NCI-H345 treated with DMSO at 0.1 percent for 48 hours (cell line): ENCODE results near the gene TFAP2A.

ENCODE experiments used
- DNase-seq: peaks from one replicate; lab custom pipeline; 2025; ENCODE audit not compliant: unreplicated experiment; lab: John Stamatoyannopoulos, UW

The TFAP2A gene

DNA sequence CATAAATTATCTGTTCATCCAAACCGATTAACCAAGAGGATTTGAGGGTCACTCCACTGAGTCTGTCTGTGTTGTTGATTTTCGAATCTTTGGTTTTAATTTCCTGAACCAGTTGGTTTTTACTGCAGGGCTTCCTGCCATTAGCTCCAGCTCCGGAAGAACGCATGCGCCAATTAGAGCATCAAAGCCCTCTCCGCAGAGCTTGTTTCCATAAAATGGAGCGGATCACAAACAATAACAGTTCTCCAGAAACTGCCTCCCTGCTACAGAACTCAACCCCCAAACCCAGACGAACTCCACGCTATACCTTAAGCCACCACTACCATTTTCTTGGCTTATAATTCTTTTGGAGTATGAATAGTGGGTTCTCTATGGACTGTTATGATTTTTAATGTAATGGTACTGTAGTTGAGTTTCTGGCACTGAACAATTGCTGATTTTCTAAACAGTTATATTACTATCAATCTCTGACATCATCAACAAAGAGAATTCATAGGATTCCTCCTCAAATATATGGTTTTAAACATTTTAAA lies 13.8 kb downstream of the TFAP2A start:
- DNase-seq = no peak

DNA sequence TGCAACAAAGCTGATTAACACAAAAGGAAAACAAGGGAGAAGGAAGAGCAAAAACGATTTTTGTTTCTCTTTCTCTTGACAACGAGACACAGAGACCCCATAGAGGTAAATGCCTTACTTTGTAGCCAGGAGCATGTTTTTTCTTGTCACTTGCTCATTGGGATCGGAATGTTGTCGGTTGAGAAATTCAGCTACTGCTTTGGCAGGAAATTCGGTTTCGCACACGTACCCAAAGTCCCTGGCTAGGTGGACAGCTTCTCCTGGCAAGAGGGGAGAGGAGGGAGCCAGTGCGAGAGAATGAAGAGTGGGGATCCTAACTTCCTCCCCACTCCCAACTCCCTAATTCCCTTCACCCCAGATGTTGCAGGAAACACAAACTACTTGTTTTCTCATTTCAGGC lies 14.5 kb downstream of the TFAP2A start:
- no peak for DNase-seq

- DNase-seq = no peak
Observed at GRCh38 chr6:10399451-10399850, 15.4 kb downstream of the TFAP2A start.

DNA sequence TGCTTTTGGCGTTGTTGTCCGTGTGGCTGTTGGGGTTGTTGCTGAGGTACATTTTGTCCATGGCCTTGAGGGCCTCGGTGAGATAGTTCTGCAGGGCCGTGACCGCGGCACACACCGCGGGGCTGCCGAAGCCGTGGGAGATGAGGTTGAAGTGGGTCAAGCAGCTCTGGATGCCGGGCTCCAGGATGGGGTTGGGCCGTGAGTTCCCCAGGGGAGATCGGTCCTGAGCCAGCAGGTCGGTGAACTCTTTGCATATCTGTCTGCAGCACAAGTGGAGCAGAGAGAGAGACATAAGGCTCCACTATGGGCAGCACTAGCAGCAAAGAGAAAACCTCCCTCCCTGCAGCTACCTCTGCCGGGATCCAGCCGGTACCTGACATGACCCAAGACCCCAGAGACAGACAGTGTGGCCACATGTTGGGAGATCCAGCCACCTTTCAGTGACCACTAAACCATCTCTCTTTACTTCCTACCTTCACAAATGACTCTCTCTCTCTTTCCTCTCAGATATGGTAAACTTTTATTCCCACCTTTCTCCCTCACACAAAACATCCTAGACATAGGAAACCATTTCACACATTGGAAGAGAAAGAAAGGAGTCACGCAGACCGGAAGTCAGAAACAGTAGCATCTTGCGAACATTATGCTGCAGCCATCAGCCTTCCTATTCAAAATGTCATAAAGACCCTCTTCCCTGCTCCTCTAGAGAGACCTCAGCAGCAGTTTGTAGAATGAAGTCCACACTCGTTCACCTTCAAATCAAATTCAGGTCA lies 16.2 kb downstream of the TFAP2A start:
- DNase-seq = no peak

- DNase-seq = no peak
Observed at GRCh38 chr6:10397756-10398445, 17.0 kb downstream of the TFAP2A start.

- DNase-seq = no peak
Observed at GRCh38 chr6:10396785-10397184, 18.1 kb downstream of the TFAP2A start.

DNA sequence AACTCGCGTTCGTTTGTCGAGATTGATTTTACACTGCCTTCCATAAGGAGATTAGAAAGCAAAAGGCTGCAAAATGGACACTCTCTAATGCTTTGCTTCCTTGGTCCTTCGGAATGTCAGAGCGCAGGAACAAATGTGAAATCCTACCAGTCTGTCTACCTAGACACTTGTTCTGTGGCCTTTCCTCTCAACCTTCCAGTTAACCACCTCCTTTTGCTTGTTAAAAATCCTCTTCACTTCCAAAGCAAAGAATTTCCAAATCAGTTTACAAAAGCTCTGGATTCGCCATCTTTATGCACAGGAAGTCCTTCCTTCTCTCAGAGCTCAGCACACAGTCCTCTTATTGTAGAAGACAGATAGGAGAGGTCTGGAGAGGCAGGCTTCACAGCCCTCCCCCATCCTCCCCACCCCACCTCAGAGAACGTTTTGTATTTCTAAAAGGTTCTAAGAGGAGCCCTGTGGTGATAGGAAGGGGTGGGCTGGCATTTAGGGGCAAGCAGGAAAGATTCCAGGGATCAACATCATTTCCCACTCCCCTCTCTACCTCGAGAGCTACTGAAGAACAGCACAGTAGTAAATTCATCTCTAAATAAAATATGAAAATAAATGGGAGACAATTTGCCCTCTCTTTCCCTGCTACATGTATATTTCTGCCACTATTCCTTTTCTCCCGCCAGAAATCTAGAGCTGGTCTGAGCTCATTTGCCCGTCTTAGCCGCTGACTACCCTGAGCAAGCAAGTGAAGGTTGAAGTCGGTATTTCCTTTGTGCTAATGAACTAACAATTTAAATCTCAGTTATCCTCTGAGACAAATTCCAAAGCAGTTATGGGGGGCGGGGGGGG lies 18.9 kb downstream of the TFAP2A start:
- DNase-seq = no peak

DNA sequence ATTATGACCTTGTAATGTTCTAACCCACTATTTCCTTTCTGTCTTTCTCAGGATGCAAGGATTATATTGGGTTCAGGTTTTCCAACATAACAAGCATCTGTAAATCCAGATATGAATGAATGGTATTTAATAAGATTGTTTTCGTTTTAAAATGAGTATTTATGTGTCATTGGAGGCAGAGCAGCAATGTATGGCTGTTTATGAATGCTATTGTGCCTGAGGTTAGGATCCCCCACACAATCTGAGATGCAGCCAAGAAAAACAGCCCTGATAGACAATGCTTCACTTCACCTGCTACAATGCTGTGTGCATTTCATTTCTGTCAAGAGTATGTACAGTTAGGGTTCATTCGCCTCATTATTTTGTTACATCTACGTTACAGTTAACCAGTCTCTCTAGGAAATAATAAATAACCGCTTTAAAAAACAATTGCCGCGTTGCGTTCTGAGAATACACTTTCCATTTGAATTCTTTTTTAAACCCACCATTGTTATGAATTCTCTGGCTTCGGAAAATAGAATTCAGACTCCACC lies 19.6 kb downstream of the TFAP2A start:
- DNase-seq = no peak

DNA sequence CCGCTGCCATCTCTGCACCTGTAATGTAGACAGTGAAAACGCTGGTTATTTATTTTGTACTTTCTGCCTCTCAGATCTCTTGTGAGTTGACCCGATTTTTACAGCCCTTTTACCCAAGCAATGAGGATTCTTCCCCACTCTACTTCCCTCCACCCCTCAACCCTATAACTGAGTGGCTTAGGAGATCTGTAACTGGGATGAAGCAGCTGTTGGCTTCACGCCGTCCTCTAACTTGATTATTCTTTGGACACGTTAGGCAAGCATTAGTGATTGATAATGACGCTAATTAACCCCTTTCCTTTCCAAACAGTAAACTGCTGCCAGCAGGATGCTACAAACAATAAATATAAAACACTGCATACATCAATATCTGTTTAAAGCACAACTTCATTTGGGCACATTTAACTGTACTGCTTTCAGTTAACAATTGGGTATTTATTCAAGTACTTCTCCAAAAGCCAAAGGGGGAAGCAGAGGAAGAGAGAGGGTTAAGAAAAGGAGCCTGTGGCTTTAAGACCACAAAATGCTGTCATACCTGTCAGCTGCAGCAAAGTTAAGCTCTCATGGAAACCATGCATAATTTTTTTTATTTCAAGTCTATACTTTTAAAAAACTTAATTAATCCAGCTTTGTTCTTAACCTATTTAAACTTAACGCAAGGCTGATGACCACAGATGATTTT lies 21.2 kb downstream of the TFAP2A start:
- DNase-seq = no peak

DNA sequence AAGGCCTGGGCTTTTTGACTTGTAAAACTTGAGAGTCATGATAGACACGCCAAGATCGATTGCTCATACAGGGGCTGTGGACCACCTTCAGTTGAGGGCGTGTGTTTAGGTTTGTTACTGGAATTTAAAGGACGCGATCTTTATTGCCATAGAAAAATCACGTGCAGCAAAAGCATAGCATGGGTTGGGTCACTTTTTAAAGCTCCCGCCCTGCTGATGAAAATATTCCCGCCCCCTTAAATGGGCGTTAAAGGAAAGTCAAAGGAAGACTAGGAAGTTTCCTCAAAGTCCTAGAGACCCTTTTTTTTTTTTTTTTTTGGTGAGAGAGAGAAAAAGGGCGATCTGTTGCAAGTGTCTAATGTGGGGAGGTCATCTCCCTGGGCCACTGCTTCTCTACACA lies 23.1 kb downstream of the TFAP2A start:
- no peak for DNase-seq

DNA sequence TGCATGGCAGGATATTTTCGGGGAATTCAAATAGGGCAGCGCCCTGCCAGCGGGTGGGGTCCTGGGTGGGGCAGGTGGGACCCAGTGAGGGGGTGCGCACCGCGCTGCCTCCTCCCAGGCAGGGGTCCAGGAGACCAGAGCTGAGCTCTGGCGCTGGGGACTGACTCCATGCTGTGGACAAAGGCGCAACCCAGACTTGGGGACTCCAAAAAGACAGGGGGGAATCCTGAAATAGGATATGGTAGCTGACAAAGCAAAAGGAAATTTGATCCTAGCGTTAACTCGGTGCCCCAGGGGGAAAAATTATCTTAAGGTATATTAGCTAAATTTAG lies 23.6 kb downstream of the TFAP2A start:
- DNase-seq = no peak

GRCh38 chr6:10390495-10391298 lies 24.2 kb downstream of the TFAP2A start:
- no peak for DNase-seq

- DNase-seq = no peak
Observed at GRCh38 chr6:10389739-10390494, 25.0 kb downstream of the TFAP2A start.

DNA sequence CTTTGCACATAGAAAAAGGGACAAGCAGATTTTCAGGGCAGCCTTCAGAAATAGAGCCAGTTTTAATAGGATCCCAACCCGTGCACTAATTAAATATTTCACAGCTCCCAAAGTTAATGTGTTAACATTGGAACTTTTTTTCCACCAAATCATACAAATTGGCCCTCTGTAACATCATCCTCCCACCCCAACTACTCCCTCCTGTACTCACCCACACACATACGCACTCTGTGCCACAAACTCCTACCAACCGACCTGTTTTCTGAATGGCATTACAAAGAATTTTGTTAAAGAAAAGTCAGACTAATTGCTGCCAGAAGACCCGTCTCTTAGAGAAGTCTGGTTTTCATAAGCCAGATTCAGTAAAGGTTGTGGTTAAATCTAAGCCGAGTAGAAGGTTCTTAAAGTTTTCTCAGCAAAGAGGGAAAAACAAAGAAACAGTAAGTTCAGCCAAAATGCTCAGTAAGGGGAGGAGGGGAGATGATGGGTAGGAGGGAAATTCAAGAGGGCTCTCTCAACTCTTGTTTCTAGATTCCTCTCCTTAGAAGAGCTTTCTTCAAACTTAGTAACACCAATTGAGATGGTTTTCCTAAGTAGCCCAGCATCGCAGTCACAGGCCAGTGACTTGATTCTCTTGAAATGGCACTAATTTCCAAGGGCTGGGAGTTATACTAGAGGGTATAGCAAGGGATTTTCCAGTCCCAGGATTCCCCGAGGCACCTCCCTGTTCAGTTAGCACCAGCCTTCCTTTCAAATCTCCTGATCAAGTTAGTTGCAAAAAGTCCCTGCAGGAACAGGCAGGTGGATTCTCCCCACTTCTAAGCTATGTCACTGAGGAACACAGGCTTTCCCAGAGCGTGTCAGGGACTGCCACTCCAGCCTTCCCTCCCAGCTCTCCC lies 27.9 kb downstream of the TFAP2A start:
- no peak for DNase-seq

GRCh38 chr6:10386220-10386619 lies 28.7 kb downstream of the TFAP2A start:
- DNase-seq = no peak

- DNase-seq = no peak
Observed at GRCh38 chr6:10385524-10386132, 29.2 kb downstream of the TFAP2A start.

DNA sequence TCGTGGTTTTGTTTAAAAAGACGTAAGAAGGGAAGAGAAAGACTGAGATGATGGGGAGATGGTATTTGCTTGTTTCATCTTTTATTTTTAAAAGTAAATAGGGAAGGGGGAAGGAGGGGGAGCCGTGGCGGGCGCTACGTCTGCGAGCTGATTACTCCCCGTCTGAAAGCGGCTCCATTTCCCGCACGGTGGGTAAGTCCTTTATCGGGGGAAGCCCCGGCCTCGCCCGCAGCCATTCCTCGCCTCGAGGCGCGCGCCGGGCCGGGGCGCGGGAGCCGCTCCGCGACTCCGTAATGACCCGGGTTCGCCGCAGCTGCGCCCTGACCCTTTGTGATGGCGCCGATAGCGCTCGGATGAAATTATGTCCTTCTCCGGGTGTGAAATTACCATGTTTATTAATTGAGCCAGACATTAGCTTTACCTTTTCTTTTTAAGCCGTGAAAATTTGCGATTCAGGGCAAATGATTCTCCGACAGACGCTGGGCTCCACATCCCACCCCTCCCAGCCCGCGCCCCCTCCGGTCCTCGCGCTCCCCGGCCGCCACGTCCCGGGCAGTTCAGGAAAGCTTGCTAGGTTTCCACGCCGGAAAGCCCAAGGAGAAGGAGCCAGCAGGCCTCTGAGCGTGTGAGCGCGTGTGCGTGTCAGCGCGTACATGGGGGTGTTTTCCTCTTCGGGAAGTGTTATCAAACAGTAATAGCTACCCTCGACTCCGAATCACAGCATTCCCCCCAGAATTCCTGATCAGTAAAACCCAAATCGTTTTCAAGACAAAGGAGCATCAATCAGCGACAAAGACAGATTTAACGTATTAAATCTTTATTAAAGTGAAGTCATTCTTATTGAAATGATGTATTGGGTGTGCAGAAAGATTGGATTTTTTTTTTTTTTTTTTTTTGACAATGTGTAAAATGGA lies 30.0 kb downstream of the TFAP2A start:
- no peak for DNase-seq
